Activated T-cell treated with anti-CD3 and anti-CD28 coated beads, Interleukin-2, amount 50 U/mL, for 1 hour (primary cell): ENCODE results near the gene P2RY6.

Source experiments
- DNase-seq: peaks from one replicate; pipeline ENCODE4 v3.0.0-alpha.2; 2020

Gene P2RY6

GRCh38 chr11:73281796-73282660, 9.9 kb downstream of the P2RY6 start:
- no peak for DNase-seq

- no peak for DNase-seq
Measured at GRCh38 chr11:73283276-73284000, 11.3 kb downstream of the P2RY6 start.

- DNase-seq, result no peak
Measured at GRCh38 chr11:73284106-73284505, 12.0 kb downstream of the P2RY6 start.

GRCh38 chr11:73285721-73286120, 13.6 kb downstream of the P2RY6 start:
- DNase-seq, result no peak

- DNase-seq, result no peak
Measured at GRCh38 chr11:73286240-73286810, 14.2 kb downstream of the P2RY6 start.

- no peak for DNase-seq
Measured at GRCh38 chr11:73287400-73288101, 15.4 kb downstream of the P2RY6 start.

DNA sequence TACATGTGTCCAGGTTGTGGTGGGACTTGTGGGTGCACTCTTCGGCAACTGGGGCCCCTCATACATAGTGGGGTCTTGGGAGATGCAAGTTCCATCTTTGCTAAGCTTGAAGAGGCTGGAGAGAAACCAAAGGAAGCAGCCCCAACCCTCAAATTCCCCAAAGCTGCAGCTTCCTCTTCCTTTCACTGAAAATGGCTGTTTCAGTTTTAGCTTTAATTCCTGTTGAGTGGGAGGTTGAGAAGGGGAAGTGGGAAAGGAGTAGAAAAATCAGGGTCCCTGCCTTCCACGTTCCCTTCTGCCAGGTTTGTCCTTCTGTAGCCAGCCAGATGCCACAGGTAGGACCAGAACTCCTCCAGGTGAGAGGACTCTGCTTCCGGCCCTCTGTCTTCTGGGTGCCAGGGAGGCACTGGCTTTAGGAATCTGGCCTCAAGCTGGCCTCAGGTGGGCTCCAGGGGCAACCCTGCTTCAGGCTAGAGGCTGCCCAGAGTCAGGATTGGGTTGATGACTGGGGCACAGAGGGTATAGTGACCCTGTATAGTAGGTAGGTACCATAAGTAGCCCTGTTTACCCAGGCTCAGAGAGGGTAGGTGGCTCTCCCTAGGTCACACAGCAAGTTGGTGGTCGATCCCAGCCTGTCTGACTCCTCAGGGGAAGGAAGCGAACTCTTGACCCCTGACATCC, 16.2 kb downstream of the P2RY6 start:
- no peak for DNase-seq

DNA sequence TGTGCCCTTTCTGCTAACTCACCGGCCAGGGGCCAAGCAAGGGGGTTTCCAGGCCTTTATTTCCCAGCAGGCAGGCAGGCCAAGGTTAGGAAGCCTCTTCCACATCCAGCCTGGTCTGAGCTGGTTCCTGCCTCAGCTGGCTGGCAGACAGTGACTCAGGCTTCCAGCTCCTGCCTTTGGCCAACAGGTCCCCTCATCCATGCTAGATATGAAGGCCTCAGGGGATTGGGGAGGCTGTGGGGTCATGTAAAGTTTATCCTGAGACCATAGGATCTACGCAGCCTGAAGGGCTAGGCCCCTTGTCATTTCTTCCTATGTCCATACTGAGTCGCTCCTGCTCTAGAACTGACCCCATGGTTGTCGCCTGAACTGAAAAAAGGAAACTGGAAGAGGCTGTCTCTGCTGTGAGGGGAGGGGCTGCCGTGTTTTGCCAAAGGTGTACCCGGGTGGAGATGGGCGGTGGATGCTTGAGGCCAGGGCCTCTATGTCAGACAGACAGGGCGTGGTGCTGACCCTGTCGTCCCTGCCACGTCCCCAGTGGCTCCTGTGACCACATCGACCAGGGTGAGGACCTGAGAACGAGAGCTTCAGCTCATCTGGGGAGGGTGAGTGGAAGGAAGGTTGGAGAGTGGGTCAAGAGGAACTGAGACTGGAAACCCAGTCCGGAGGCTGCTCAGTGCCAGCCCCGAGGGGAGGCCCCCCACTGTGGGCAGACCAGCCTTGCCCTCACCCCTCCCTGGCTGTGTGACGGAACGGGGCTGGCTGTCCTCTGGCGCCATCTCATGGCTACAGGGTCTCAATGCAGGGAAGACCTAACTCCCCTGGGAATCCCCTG, 17.0 kb downstream of the P2RY6 start:
- DNase-seq, result peak; percentile 49

GRCh38 chr11:73290536-73290935, 18.4 kb downstream of the P2RY6 start:
- DNase-seq, result no peak

DNA sequence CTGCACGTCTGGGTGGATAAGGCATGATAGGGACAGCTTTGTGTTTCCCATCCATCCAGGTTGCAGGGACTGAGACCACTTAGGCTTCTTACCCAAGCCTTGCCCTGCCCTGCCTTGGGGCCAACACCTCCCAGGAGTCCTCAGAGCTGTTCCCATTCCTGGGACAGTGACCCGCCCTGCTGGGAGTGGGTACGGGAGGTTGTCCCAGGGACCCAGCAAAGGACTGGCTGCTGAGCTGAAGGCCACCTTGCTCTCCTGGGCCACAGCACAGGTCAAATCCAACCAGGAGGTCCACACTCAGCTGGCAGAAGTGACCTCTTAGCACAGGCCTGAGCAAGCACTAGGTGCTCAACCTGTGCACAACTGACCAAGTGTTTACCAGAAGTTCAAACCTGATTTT, 19.1 kb downstream of the P2RY6 start:
- DNase-seq, result no peak

GRCh38 chr11:73291781-73292524, 19.8 kb downstream of the P2RY6 start:
- DNase-seq, result no peak

DNA sequence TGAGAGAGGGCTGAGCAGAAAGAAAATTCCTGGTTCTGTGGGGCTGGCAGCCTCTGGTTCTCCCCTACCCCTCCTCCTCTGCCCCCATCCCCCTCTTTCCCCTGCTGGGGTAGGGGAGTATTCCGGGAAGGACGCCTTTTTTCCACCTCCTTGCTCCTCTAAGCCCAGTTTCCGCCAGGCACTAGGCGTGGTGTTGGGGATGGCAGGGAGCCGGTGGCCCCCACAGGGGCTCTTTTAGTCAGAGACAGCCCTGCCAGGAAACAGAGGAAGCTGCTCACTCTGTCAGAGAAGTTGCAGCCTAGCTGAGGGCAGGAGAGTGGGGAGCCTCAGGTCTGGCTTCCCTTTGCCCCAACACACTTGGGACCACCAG, 20.4 kb downstream of the P2RY6 start:
- DNase-seq, result no peak

DNA sequence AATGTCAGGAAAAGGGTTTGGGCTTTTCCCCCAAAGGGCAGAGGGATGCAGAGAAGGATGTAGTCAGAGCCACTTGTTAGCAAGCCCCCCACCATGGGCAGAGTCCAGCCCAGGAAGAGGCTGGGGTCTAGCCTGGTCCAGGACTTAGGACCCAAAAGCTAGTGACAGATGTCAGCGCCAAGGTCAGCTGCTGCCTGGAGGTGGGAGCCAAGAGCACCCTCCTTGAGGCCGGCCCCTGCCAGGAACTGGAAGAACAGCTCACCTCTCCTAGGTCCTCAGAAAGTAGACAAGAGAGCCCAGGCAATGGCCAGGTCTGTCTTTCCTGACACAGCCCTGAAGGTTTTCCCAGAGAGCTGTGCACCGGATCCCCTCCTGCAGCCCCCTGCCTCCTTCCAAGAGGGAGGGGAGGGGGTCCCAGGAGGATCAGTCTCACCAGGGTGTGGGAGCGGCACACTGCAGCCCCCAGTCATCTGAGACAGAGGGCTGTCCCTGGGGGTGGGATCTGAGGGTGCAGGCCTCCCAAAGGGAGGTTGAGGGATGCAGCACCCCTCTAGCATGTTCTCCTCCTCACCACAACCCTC, 21.3 kb downstream of the P2RY6 start:
- DNase-seq, result no peak

DNA sequence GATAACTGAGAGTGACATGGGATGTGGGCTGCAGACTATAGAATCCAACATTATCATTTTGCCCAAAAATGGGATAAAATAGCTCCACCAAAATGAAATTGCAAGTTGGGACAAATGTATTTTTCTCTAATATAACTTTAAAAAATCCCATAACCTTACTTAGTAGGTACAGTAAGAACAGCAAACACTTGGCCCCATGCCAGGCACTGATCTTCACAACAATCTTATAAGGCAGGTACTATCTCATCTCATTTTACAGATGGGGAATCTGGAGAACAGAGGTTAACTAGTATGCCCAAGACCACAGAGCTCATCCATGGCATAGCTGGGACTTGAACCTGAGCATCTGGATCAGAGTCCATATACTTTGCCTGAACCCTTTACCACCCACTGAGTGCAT, 22.5 kb downstream of the P2RY6 start:
- no peak for DNase-seq

DNA sequence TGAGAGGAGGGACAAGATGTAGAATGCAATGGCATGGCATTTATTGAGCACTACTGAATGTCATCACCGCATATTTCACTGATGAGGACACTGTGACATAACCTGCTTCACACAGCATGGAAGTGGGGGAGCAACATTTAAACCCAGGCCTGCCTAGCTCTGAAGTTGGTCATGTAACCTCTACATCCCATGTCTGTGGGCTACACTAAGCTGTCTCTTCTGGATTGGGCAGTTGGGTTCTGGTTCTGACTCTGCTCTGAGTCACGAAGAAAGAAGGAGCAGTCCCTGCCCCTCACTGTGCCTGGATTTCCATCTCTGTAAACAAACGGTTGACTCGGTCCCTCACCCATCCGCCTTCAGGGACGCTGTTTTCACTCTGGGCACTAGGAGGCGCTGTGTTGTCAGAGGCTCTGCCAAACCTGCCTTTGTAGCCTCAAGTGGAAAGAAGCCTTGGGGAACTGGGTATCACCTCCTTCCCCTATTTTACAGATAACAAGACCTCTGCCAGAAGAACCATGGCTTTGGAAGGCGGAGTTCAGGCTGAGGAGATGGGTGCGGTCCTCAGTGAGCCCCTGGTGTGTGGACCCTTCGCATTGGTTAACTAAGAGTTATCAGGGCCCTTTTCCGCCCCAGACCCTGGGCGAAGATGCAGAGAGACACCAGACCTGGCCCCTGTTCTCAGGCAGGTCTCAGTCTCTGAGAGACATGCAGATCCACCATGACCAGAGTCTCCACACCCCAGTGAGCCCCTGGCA, 23.3 kb downstream of the P2RY6 start:
- peak; percentile 76 for DNase-seq

GRCh38 chr11:73295996-73296318, 23.8 kb downstream of the P2RY6 start:
- no peak for DNase-seq

DNA sequence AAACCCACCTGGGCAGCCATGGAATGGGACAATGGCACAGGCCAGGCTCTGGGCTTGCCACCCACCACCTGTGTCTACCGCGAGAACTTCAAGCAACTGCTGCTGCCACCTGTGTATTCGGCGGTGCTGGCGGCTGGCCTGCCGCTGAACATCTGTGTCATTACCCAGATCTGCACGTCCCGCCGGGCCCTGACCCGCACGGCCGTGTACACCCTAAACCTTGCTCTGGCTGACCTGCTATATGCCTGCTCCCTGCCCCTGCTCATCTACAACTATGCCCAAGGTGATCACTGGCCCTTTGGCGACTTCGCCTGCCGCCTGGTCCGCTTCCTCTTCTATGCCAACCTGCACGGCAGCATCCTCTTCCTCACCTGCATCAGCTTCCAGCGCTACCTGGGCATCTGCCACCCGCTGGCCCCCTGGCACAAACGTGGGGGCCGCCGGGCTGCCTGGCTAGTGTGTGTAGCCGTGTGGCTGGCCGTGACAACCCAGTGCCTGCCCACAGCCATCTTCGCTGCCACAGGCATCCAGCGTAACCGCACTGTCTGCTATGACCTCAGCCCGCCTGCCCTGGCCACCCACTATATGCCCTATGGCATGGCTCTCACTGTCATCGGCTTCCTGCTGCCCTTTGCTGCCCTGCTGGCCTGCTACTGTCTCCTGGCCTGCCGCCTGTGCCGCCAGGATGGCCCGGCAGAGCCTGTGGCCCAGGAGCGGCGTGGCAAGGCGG, 24.5 kb downstream of the P2RY6 start:
- DNase-seq, result no peak

- DNase-seq, result no peak
Measured at GRCh38 chr11:73297231-73297590, 25.1 kb downstream of the P2RY6 start.

DNA sequence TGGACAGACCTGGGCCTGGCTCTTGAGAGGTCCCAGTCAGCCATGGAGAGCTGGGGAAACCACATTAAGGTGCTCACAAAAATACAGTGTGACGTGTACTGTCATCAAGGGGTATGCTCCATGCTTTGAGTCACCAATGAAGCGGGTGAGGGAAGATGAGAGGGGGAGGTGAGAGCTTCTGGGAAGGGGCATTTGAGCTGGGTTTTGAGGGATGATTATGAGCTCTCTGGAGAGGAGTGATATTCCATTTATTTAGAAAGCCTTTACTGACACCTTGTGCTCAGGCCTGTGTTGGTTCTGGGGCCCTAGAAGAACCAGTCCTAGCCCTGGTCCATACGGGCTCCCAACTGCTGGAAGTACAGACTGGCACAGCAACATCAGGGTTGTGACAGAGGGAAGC, 25.6 kb downstream of the P2RY6 start:
- DNase-seq, result no peak
